ENCODE measurements around the gene LMBR1L.

DNA sequence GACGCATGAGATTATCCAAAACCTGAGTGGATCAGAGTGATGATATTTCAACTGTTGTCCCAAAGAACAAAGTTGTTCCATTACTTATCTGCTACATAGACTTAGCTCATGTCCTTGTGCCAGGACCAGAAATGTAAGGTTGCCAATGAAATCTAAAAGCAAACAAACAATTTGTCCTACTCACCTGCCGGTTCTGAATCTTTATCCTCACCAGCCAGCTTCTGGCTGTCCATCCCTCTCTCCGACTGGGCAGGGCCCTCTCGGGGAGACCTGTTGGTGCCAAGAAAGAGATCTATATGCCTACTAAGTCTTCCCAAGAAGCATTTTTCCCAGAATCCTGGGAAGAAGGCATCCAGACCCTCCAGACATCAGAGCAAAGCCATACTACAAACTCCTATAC is 55.6 kb downstream of the LMBR1L start:
- TF ChIP-seq POLR2A (IDR thresholded peaks at IDR 0.05), result no peak
- TF ChIP-seq, protein P1, sequence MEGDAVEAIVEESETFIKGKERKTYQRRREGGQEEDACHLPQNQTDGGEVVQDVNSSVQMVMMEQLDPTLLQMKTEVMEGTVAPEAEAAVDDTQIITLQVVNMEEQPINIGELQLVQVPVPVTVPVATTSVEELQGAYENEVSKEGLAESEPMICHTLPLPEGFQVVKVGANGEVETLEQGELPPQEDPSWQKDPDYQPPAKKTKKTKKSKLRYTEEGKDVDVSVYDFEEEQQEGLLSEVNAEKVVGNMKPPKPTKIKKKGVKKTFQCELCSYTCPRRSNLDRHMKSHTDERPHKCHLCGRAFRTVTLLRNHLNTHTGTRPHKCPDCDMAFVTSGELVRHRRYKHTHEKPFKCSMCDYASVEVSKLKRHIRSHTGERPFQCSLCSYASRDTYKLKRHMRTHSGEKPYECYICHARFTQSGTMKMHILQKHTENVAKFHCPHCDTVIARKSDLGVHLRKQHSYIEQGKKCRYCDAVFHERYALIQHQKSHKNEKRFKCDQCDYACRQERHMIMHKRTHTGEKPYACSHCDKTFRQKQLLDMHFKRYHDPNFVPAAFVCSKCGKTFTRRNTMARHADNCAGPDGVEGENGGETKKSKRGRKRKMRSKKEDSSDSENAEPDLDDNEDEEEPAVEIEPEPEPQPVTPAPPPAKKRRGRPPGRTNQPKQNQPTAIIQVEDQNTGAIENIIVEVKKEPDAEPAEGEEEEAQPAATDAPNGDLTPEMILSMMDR (IDR thresholded peaks at IDR 0.05), result no peak
- TF ChIP-seq POLR2AphosphoS5 (IDR thresholded peaks at IDR 0.05), result peak; percentile 63

Measured in prostate gland (tissue), 2 donors.